ENCODE results near the gene MINPP1. TPM values are rescaled to one million over a fixed set of nuclear protein-coding genes. Genes with fewer than 3 reads are reported as not detected.

Gene MINPP1
- total RNA-seq, 6 experiments from 2014 or later: 14.4 to 28.2 (median 25.0) TPM

DNA sequence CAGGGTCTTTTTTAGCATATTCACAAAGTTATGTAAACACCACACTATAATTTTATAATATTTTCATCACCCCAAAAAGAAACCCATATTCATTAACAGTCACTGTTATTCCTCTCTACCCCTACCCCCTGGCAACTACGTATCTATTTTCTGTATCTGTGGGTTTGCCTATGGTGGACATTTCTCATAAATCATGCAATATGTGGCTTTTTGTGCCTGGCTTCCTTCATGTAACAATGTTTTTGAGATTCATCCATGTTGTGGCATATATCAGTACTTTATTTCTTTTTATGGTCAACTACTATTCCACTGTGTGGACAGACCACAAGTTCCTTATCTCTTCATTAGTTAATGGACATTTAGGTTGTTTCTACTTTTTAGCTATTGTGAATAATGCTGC, 95.9 kb downstream of the MINPP1 start:
- H3K4me3 ChIP-seq: no peak overlapping the region
- whole genome bisulfite sequencing (ENCODE audit: insufficient coverage, low coverage, low lambda C conversion rate, missing lambda C conversion rate): 82% methylated on average over 1 of the region's 1 CpG
- TF ChIP-seq POLR2A (IDR thresholded peaks at IDR 0.05) (no peak), CTCF (IDR thresholded peaks at IDR 0.05) (no peak)
- intact Hi-C loops (cut with DNase I): no loop called here
- no peaks in the 10 kb centered on the region for H3K27me3 ChIP-seq
- no peak overlapping the region for H3K27ac ChIP-seq
- no peaks in the 10 kb centered on the region for H3K9me3 ChIP-seq
- H3K36me3 ChIP-seq: no peaks in the 10 kb centered on the region
- DNase-seq (no peak), ATAC-seq (no peak)
- H3K4me1 ChIP-seq: peaks cover 0 to 18% (median 7%) of the 10 kb centered on the region in 4 donors

Small RNA genes lying within 50 kb of the gene (microRNA-seq; reads per million reads assigned to microRNA genes)
- 0 reads per million in 2 donors for gene MIR4678

Other genes starting within 250 kb of the MINPP1 start
- gene NUTM2D, start 147.1 kb upstream of the MINPP1 start, total RNA-seq: 1 to 10 TPM; 1.4 to 3.6 (median 1.9) TPM
- 100 to 1,000 TPM in 4 of 6 experiments, 10 to 100 TPM in 2; 65.3 to 158 (median 105) TPM for gene PAPSS2, start 155.0 kb downstream of the MINPP1 start, total RNA-seq